ENCODE results near the gene GLIS1.

Gene GLIS1

GRCh38 chr1:53696990-53697389, 42.0 kb downstream of the GLIS1 start:
- TF ChIP-seq GATA2 (IDR thresholded peaks at IDR 0.05; ENCODE audit: low read depth, low read length) (no peak), GATA3 (IDR thresholded peaks at IDR 0.05; ENCODE audit: low read depth, low read length) (no peak)

GRCh38 chr1:53696571-53696970, 42.4 kb downstream of the GLIS1 start:
- TF ChIP-seq GATA3 (IDR thresholded peaks at IDR 0.05; ENCODE audit: low read depth, low read length) (no peak), GATA2 (IDR thresholded peaks at IDR 0.05; ENCODE audit: low read depth, low read length) (no peak)

GRCh38 chr1:53696051-53696450, 42.9 kb downstream of the GLIS1 start:
- TF ChIP-seq GATA3 (IDR thresholded peaks at IDR 0.05; ENCODE audit: low read depth, low read length) = no peak
- TF ChIP-seq GATA2 (IDR thresholded peaks at IDR 0.05; ENCODE audit: low read depth, low read length) = no peak

- TF ChIP-seq GATA2 (IDR thresholded peaks at IDR 0.05; ENCODE audit: low read depth, low read length) = no peak
- TF ChIP-seq GATA3 (IDR thresholded peaks at IDR 0.05; ENCODE audit: low read depth, low read length) = no peak
Observed at GRCh38 chr1:53695116-53695515, 43.8 kb downstream of the GLIS1 start.

GRCh38 chr1:53694718-53695091, 44.3 kb downstream of the GLIS1 start:
- TF ChIP-seq GATA2 (IDR thresholded peaks at IDR 0.05; ENCODE audit: low read depth, low read length) = no peak
- no peak for TF ChIP-seq GATA3 (IDR thresholded peaks at IDR 0.05; ENCODE audit: low read depth, low read length)

GRCh38 chr1:53693773-53694717, 44.9 kb downstream of the GLIS1 start:
- TF ChIP-seq GATA2 (IDR thresholded peaks at IDR 0.05; ENCODE audit: low read depth, low read length) = no peak
- no peak for TF ChIP-seq GATA3 (IDR thresholded peaks at IDR 0.05; ENCODE audit: low read depth, low read length)

- no peak for TF ChIP-seq GATA3 (IDR thresholded peaks at IDR 0.05; ENCODE audit: low read depth, low read length)
- no peak for TF ChIP-seq GATA2 (IDR thresholded peaks at IDR 0.05; ENCODE audit: low read depth, low read length)
Observed at GRCh38 chr1:53693339-53693738, 45.6 kb downstream of the GLIS1 start.

- no peak for TF ChIP-seq GATA2 (IDR thresholded peaks at IDR 0.05; ENCODE audit: low read depth, low read length)
- TF ChIP-seq GATA3 (IDR thresholded peaks at IDR 0.05; ENCODE audit: low read depth, low read length) = no peak
Observed at GRCh38 chr1:53691326-53691725, 47.6 kb downstream of the GLIS1 start.

GRCh38 chr1:53690411-53690810, 48.6 kb downstream of the GLIS1 start:
- TF ChIP-seq GATA3 (IDR thresholded peaks at IDR 0.05; ENCODE audit: low read depth, low read length) (no peak), GATA2 (IDR thresholded peaks at IDR 0.05; ENCODE audit: low read depth, low read length) (no peak)

GRCh38 chr1:53689736-53690326, 49.1 kb downstream of the GLIS1 start:
- TF ChIP-seq GATA3 (IDR thresholded peaks at IDR 0.05; ENCODE audit: low read depth, low read length) (no peak), GATA2 (IDR thresholded peaks at IDR 0.05; ENCODE audit: low read depth, low read length) (peak; percentile 45; the same call in 1 of the 2 replicates)

GRCh38 chr1:53689223-53689622, 49.7 kb downstream of the GLIS1 start:
- no peak for TF ChIP-seq GATA3 (IDR thresholded peaks at IDR 0.05; ENCODE audit: low read depth, low read length)
- TF ChIP-seq GATA2 (IDR thresholded peaks at IDR 0.05; ENCODE audit: low read depth, low read length) = no peak

- TF ChIP-seq GATA3 (IDR thresholded peaks at IDR 0.05; ENCODE audit: low read depth, low read length) (no peak), GATA2 (IDR thresholded peaks at IDR 0.05; ENCODE audit: low read depth, low read length) (no peak)
Observed at GRCh38 chr1:53688381-53689102, 50.4 kb downstream of the GLIS1 start.

- TF ChIP-seq GATA3 (IDR thresholded peaks at IDR 0.05; ENCODE audit: low read depth, low read length) = no peak
- TF ChIP-seq GATA2 (IDR thresholded peaks at IDR 0.05; ENCODE audit: low read depth, low read length) = no peak
Observed at GRCh38 chr1:53687901-53688300, 51.1 kb downstream of the GLIS1 start.

- TF ChIP-seq GATA3 (IDR thresholded peaks at IDR 0.05; ENCODE audit: low read depth, low read length) = no peak
- no peak for TF ChIP-seq GATA2 (IDR thresholded peaks at IDR 0.05; ENCODE audit: low read depth, low read length)
Observed at GRCh38 chr1:53687426-53687825, 51.5 kb downstream of the GLIS1 start.

All from SH-SY5Y (cell line).